HG02678 (cell line): ENCODE measurements around the gene ALG6.
A peak's percentile ranks its signal among the peaks of the same experiment; 100 is the strongest.

Experiments
- ATAC-seq: cut with Tn5 transposase; IDR thresholded peaks from one replicate; pipeline ENCODE4 v1.9.1; 2021; ENCODE audit warnings: mild to moderate bottlenecking, moderate library complexity; ENCODE audit not compliant: unreplicated experiment

Gene ALG6

DNA sequence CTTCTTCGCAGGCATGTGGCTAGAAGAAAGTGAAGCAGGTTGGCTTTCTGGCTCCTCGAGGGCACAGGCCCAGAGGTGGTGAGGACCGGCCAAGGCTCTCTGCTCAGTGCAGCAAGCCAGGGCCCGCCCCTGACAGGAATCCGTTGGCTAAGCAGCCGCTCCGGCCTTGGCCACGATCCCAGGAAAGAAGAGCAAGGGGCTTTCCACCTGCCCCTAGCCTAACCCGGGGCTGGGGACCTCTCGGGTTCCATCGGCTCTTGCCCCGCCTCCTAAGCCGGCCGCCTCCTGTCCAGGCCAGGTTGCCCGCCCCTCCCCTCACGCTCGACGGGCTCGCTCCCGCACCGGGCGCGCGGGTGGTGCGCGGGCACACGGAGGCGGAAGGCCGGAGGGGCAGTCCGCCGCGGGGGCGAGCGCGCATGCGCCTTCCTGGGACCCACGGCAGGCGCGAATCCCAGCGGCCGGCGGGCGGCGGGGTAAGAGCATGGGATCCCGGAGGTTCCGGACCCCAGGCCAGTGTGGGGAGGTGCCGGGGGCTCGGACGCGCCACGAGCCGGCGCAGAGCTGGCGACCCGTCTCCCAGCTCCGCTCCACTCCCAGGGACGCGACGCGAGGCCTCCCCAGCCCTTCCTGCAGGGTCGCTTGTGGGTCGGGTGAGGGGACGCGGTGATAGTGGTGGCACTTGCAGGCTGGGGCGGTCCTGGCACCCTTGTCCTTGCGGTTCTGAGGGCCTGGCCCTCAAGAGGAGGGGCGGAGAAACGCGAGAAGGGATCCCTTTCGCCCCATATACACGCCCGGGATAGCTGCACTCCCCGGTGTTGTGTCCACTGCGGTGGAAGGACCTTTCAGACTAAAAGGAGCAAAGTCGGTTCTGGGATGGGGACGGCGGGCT is at the start of gene ALG6:
ALG6 (plus strand) TSS at position 413 of the 889 bp plus-strand sequence. CDS start 3,351 bp downstream, outside the sequence.
- ATAC-seq = peak; percentile 96

DNA sequence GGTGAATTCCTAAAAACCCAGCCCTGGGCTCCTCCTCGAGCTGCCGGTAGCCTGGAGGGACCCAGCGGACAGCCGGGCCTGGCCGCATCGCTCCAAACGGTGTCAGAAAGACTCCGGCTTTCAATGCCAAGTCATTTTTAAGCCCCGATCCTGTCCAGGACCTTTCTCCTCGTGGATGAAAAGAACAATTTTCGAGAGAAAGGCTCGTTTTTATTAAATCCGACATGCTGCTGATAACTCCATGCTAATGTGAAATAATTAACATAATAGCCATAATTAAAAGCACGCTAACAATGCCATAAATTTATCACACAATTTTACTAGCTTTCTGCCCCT is 49.6 kb upstream of the ALG6 start:
- ATAC-seq = no peak

DNA sequence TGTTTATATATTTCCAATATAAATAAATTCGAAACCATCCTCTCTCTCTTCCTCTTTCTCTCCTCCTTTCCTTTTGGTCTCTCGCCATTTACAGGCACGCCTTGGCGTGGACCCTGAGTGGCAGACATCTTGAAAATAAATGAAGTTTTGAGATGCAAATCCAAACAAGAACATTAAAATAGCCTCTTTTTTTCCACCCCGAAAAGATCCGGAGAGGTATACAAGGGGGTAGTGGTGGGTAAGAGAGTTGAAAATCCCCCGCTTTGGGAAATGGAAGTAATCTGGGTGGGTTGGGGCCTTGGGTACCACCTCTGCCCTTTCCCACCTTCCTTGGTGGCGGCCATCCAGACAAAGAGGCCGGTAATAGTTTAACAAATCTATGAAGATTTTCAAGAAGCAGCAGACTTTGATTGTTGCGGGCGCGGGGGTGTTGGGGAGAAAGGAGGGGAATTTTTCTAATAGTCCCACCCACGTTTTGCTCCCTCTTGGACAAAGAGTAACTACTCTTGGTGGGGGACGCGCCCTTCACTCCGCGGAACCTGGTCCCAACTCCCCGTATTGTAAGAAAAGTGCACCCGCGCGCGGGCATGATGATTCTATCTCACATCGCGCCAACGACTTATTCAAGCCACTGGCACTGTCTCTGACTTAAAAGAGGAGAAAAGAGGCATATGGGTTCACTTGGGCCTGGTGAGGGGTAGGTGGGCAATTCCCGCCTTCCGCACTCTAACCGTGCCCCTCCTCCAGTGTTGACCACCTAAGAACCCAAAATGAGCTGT is 49.0 kb upstream of the ALG6 start:
- no peak for ATAC-seq

DNA sequence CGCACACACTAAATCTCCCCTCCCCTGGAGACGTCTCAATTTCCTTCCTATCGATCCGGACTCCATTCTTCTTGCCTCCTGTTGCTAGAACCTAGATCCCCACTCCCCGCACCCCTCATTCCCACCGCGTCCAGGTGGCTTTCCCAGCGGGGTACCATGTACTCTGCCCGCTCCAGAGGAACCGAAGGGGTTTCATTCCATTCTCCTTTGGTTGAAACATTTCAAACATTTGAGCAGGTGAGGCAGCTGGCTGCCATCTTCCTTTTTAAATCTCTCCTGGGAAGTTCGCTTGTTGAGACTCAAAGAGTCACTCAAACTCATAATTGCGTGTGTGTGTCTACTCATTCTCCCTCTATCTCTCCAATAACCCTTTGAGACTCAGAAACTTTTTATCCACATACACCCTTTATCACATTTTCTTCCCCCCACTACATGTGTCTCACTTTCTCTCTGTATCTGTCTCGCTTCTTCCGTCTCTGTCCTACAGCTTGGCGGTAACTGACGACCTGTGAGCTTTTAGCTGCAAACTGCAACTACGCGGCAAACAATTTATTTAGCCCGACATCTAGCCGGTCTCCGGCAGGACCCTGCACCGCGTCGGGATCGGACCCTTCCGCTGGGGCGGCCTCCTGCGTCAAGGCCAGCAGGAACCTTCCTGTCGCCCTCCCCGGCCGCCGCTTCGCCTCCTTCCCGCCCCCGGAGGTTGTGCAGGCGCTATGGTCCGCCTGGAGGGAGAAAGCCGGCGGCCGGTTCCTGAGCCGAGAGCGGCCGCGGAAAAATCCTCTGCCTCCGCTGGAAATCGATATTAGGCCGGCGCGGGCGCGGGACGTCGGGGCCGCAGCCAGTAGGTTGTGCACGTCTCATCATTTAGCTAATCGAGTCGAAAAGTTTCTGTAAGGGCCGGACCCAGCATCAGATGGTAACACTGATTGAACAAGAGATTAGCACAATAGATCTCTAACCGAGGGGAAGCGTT is 48.1 kb upstream of the ALG6 start:
- ATAC-seq = no peak

DNA sequence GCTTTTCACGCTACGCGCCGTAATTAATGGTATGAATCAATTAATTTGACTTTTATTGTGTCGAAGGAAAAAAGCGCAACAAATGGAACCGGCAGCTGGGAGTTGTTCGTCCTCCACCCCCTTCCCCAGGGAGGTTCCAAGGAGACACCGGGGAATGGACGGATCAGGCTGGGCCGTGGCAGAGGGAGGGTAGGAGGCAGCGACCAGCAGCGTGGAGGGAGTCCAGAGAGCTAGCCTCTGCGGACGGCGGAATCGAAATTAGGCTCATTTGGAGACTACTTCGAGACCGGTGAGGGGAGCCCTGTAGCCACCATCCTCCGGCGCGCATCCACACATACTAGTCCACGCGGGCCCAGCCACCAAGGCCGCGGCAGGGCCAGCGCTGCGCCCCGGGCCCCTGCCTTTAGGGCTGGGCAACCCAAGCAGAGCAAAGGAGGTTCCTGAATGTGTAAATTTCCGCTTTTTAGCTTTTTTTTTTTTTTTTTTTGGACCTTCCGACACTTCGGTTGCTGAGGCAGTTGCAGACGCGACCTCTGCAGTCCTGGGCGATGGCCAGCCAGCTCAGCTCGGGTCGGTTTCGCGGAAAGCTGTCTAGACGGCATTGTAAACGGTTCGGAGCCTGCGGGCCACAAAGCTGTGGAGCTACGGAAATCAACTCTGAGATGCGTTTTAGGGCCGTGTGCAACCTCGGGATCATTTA is 47.3 kb upstream of the ALG6 start:
- no peak for ATAC-seq

DNA sequence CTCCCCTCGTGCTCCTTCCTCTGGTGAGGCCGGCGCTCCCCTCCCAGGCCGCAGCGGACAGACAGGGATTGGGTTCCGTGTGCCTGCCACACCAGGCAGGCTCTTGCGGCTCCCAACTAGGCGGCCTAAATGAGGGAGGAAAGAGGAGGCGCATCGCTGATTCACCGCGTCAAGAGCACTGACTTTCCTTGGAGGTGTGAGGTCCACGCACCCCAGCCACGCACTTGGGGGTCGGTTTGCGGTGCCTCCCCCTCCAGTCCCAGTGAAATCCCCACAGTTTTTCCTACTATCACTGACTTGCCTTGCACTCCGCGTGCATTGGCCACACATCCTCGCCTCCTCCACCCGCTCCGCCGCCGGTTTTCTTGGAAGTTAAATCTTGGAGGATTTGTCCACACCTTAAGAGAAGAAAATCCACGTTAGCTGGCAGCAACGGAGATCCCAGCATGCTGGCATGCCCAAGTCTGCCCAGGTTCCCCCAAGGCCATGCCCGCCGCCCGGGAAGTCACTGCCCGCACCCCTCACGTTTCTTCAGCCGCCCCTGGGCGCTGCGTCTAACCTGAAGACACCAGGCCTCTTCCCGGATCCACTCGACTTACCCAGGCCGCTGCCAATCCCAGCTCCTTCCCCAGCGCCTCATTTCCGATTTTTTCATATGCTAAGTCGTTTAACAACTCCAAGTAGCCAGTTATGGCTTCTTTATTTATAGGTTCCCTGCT is 46.2 kb upstream of the ALG6 start:
- ATAC-seq = no peak

DNA sequence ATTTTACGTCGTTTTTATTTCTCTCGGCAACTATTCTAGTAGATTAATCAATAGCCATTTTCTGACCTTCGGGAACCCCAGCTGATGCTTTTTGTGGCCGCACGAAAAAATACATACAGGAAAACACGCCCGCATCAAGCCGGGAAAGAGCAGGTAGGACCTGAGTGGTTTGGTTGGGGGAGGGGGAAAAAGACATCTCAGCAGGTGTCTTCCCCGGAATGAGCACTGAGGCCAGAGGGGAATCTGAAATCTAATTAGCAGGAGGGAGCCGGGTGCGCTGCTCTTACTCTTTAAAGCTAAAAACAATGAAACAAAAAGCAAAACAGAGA is 45.7 kb upstream of the ALG6 start:
- no peak for ATAC-seq

DNA sequence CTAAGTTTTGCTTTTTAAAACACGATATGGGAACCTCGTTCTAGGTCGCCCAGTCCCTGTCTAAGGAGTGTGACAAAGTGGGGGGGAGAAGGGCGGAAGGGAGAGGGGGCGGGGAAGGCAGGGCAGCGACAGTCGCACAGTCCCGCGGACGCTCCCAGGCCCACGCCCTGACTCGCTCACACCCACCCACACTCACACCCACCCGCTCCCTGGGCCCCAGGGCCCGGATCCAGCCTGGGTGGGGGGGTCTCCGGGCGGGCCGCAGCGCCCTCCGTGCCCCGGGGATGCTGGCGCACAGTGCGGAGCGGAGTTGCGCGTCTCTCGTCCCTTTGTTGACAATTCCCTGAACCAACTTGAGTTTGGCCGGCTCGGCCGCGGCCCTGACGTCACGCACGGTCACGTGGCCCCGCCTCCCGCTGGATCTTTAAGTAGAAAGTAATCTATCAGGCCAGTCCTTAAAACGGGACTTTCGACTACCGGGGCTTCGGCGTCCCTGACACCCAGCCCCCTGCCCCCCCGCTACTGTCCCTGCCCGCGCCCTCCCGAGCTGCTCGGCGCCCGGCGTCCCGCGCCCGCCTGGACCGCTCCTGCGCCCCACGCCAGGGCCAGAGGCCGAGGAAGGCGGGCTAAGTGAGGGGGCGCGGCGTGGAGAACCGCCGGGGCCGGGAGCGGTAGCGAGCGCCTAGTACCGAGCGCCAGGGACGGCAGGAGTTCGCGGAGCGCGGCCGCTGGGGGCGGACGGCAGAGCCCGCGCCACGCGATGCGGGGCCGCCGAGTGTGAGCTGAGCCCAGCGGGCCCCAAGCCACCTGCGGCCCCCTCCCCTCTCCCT is 45.1 kb upstream of the ALG6 start, which contains the start of gene FOXD3:
FOXD3 (plus strand) TSS at position 454 of the 830 bp plus-strand sequence. CDS start 492 bp downstream, outside the sequence.
- ATAC-seq = peak; percentile 47

DNA sequence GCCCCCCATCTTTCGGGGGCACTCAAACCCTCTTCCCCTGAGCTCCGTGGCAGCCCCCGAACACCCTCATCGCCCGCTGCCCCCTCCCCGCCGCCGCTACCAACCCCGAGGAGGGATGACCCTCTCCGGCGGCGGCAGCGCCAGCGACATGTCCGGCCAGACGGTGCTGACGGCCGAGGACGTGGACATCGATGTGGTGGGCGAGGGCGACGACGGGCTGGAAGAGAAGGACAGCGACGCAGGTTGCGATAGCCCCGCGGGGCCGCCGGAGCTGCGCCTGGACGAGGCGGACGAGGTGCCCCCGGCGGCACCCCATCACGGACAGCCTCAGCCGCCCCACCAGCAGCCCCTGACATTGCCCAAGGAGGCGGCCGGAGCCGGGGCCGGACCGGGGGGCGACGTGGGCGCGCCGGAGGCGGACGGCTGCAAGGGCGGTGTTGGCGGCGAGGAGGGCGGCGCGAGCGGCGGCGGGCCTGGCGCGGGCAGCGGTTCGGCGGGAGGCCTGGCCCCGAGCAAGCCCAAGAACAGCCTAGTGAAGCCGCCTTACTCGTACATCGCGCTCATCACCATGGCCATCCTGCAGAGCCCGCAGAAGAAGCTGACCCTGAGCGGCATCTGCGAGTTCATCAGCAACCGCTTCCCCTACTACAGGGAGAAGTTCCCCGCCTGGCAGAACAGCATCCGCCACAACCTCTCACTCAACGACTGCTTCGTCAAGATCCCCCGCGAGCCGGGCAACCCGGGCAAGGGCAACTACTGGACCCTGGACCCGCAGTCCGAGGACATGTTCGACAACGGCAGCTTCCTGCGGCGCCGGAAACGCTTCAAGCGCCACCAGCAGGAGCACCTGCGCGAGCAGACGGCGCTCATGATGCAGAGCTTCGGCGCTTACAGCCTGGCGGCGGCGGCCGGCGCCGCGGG is 44.2 kb upstream of the ALG6 start:
- ATAC-seq = peak; percentile 39

DNA sequence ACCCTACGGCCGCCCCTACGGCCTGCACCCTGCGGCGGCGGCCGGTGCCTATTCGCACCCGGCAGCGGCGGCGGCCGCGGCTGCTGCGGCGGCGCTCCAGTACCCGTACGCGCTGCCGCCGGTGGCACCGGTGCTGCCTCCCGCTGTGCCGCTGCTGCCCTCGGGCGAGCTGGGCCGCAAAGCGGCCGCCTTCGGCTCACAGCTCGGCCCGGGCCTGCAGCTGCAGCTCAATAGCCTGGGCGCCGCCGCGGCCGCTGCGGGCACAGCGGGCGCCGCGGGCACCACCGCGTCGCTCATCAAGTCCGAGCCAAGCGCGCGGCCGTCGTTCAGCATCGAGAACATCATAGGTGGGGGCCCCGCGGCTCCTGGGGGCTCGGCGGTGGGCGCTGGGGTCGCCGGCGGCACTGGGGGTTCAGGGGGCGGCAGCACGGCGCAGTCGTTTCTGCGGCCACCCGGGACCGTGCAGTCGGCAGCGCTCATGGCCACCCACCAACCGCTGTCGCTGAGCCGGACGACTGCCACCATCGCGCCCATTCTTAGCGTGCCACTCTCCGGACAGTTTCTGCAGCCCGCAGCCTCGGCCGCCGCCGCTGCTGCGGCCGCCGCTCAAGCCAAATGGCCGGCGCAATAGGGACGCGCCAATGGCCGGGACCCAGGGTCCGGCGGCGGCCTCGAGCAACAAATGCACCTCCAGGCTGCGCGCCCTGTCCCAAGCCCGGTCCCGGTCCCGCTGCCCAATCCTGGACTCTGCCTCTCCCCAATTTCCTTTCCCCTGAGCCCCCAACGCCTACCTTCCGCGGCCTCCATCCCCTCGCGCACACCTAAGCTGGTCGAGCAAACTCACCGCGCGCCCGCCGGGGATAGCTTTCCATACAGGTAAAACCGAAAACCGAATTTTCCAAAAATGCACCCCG is 43.3 kb upstream of the ALG6 start:
- no peak for ATAC-seq

DNA sequence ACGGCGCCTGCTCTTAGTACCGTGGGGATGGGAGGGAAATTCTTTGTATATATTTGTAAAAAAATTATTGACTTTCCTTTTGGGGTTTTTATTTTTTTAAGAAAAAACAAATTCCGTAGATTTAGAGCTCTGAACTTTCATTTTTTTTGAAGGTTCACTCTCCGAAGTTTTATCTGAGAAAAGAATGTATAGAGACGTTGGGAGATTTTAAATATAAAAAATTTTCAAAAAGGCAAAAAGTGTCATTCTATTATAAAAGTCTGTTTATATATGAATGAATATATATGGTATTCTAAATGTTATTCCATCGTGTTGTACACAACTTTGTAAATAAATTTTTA is 42.7 kb upstream of the ALG6 start:
- ATAC-seq = no peak

DNA sequence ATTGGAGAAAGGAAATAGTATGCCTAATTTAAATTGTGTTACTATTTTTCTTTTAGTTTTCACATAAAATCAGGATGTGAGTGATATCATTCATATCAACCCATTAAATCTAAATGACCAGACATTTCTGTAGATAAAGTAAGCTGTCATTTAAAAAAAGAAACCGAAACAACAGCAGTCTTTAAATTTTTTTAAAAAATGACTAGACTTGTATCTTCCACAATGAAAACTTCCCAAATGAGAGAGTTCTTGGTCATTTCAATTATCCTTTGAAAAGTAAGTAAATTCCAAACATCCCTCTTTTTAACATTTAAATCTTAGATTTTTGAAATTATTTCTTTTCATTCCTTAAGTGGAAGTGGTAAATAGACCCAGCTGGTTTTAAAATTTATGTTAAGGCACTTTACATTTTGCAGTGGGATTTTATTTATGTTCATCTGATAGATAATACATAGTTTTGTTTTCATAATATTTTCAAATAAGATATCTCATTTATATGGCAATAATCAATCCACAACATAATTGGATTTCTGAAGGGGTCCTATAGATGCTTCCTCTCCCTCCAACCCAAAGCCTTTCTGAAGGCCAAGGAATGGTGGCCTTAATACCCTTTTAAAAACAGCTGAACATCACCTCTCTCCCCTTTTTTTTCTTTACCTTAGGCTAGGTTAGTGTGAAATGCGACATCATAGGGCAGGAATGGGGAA is 42.0 kb upstream of the ALG6 start:
- no peak for ATAC-seq

DNA sequence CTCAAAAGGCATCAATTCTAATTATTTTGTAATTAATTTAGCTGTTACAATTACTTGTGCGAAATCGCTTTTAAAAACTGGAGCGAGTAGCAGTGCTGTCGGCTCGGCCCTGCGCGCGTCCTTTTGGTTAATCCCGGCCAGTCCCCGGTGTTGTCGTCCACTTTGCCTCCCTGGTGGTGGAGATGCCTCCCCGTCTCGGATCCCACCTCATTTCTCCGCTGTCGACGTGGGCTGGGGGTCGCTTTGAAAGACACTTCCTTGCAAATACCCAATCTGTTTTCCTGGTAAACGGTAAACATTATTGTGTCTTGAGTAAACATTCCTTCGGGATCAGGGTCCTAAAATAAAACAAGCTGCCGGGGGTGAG is 41.3 kb upstream of the ALG6 start:
- ATAC-seq = no peak

DNA sequence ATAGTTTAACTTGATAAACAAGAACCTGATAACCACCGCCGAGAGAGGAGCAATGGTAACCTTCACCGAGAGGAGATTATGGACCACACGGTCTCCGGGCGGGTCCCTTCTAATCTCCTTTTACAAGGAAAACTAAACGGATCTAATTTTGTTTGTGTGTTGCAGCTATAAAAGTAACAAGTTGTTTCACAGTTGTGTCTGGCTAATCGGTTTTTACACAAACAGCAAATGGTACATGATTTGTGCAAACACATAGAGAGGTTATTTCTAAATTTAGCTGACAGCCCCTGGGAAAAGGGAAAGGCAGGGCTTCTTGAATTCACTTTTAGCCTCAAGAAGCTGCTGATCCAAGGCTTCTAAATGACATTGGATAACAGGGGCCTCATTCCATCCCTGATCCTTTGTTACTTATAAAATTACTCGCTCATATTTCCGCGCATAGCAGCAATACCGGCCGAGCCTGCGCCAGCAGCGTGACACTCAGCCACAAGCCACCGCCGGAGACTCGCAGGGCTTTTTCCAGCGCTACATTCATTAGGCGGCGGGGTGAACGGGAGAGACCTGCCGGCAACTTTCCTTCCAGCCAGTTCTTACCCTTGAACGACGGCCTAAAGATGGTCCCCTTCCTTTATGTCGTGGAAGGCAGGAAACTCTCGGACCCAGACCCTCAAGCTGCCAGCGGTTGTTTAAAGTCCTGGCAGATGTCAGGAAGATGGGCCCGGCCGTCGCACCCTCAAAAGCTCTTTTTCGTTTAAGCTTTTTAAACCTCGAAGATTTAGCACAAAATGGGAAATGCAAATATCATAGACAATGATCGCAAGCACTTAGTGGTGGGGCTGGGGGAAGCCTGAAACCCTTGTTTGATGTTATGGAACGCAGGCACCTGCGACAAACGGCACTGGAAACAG is 40.7 kb upstream of the ALG6 start:
- ATAC-seq = no peak

DNA sequence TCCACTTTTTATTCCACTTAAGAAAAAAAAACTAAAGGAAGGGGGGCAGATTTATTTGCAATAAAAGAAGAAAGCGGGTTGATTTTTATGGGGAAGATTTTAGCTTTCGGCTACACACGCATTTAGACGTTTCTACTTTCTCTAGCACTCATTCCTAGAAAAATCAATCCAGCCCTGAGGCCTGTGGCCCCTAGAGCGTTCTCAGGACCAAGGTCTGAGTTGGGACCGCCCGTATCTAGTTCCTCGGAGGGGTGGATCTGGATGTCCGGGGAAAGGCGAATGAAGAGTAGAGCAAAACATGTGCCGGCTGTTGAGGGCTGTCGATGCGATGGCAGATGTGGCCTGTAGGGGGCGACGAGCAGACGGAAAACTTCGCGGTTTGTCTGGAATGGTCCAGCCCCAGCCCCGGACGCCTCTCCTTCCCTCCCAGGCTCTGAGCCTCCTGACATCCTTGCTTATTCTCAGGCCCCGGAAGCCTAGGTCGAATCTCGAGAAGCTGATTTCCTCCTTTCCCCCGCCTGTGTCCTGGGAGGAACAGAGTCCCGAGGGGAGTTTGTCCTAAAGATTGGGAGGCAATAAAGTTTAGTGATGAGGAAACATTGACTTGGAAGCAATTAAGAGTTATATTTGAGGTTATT is 39.9 kb upstream of the ALG6 start:
- ATAC-seq = peak; percentile 44
